GM21737 (cell line): ENCODE data around the gene ARSH.
"Not testable (repeated sequence)": the region's sequence is repeated elsewhere in the genome, so short reads cannot be mapped to it uniquely, and the experiment has no call there.

Experiments used
- ATAC-seq: cut with Tn5 transposase; IDR thresholded peaks from one replicate; pipeline ENCODE4 v1.9.1; 2021; ENCODE audit warnings: mild to moderate bottlenecking, moderate library complexity; ENCODE audit not compliant: unreplicated experiment

ARSH gene

GRCh38 chrX:3006495-3006894 lies at the start of gene ARSH:
ARSH (plus strand) TSS chrX:3006546; CDS start chrX:3006613, 67 bp downstream.
- ATAC-seq: no peak

GRCh38 chrX:2958199-2958598 lies 48.1 kb upstream of the ARSH start:
- ATAC-seq: no peak

- ATAC-seq: no peak
Measured at GRCh38 chrX:2960861-2961515, 45.4 kb upstream of the ARSH start.

GRCh38 chrX:2962381-2962780 lies 44.0 kb upstream of the ARSH start:
- no peak for ATAC-seq

GRCh38 chrX:2963449-2963848 lies 42.9 kb upstream of the ARSH start:
- not testable (repeated sequence) for ATAC-seq

GRCh38 chrX:2963992-2964794 lies 42.2 kb upstream of the ARSH start:
- not testable (repeated sequence) for ATAC-seq

- ATAC-seq: peak; percentile 62
Measured at GRCh38 chrX:2965965-2966364, 40.4 kb upstream of the ARSH start.

- ATAC-seq: no peak
Measured at GRCh38 chrX:2967012-2967411, 39.3 kb upstream of the ARSH start.

GRCh38 chrX:2967584-2967983 lies 38.8 kb upstream of the ARSH start:
- ATAC-seq: no peak

- ATAC-seq: no peak
Measured at GRCh38 chrX:2967998-2968909, 38.1 kb upstream of the ARSH start.

- ATAC-seq: no peak
Measured at GRCh38 chrX:2969021-2969420, 37.3 kb upstream of the ARSH start.

- ATAC-seq: no peak
Measured at GRCh38 chrX:2972391-2972790, 34.0 kb upstream of the ARSH start.

- no peak for ATAC-seq
Measured at GRCh38 chrX:2974961-2975360, 31.4 kb upstream of the ARSH start.

GRCh38 chrX:2978639-2979038 lies 27.7 kb upstream of the ARSH start:
- ATAC-seq: not testable (repeated sequence)

- ATAC-seq: no peak
Measured at GRCh38 chrX:2984342-2984741, 22.0 kb upstream of the ARSH start.

GRCh38 chrX:2989565-2989964 lies 16.8 kb upstream of the ARSH start:
- ATAC-seq: no peak

GRCh38 chrX:3010532-3010931 lies 4.2 kb downstream of the ARSH start:
- no peak for ATAC-seq

- ATAC-seq: no peak
Measured at GRCh38 chrX:3017492-3017891, 11.1 kb downstream of the ARSH start.

GRCh38 chrX:3024176-3024575 lies 17.8 kb downstream of the ARSH start:
- ATAC-seq: no peak

GRCh38 chrX:3026074-3026815 lies 19.9 kb downstream of the ARSH start:
- ATAC-seq: no peak

GRCh38 chrX:3029129-3029528 lies 22.8 kb downstream of the ARSH start:
- ATAC-seq: no peak
